ENCODE data around the gene DENR.
"Not testable (repeated sequence)": the region's sequence is repeated elsewhere in the genome, so short reads cannot be mapped to it uniquely, and the experiment has no call there.

DENR gene

DNA sequence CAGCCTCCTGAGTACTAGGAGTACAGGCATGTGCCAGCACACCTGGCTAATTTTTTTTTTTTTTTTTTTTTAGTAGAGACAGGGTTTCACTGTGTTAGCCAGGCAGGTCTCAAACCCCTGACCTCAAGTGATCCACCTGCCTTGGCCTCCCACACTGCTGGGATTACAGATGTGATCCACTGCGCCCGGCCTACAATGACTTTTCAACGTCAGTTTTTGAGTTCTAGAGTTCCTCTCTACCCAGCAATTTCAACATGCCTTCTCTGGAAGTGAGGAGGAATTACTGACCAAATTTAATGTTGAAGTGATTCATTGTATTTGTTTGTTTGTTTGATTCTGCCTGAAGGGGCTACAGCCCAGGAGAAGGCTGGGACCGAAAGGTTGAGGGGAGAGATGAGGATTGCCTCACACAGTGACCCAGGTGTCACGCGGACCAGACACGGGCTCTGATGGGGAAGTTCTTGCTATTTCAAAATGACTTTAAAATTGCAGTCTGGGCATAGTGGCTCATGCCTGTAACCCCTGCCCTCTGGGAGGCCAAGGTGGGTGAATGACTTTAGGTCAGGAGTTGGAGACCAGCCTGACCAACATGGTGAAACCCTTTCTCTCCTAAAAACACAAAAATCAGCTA, 8.6 kb upstream of the DENR start:
- DNase-seq: no peak

DNA sequence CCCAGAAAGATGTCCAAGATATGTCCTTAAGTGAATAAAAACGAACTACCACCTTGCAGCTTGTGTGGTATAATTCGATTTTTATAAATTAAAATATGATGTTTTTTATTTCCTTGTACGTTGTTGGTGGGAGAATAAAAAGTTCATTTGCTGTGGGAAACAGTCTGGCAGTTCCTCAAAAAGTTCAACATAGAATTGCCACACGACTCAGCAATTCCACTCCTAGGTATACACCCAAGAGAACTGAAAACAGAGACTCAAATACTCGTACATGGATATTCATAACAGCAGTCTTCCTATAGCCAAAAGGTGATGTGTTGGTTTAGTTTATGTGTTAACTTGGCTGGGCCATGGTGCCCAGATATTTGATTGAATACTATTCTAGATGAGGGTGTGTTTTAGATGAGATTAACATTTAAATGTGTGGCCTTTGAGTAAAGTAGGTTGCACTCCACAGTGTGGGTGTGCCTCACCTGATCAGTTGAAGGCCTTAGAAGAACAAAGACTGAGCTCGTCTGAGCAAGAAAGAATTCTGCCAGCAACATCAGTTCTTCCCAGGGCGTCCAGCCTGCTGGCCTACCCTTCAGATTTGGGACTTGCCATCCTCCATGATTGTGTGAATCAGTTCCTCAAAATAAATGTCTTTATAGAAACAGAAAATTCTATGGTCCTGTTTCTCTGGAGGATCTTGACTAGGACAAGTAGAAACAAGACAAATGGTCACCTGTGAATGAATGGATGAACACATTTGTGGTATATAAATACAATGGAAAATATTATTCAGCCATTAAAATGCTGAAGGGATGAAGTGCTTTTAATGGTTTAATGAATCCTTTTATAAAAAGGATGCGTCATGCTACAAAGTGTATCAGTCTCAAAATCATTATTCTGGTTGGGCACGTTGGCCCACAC, 5.1 kb upstream of the DENR start:
- no peak for DNase-seq

DNA sequence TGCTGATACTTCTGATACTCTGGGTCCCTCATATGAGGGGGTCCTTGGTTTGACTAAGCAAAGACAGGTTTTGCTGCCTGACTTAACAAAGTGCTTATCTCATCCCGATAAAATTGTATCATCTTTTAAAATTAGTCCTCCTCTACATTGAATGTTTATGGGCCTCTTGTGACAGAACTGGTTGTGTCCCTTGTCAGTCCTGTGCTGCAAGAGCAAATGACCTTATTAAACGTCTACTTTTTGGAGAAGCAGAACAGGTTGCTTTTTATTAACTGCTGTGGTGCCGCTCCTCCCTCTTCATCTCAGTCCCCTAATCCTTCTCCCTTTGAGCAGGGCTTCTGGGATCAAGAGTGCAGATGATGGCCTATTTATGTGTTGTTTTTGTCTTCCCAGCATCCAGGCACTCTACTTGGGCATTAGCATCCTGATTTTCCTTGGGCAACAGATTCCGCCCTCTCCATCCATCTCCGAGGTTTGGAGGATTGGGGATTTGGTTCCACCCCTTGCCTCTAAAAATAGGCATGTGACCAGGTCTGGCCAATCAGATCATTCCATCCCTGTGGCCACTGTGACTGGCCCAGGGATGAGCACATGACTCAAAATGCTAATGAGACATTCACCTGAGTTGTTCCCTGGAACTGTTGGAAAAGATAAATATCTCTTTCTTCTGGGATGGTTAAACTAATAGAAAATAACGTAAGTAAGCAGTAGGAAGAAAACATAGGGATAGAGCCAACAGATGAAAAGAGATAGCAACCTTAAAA, 2.9 kb upstream of the DENR start:
- peak; percentile 26 for DNase-seq

DNA sequence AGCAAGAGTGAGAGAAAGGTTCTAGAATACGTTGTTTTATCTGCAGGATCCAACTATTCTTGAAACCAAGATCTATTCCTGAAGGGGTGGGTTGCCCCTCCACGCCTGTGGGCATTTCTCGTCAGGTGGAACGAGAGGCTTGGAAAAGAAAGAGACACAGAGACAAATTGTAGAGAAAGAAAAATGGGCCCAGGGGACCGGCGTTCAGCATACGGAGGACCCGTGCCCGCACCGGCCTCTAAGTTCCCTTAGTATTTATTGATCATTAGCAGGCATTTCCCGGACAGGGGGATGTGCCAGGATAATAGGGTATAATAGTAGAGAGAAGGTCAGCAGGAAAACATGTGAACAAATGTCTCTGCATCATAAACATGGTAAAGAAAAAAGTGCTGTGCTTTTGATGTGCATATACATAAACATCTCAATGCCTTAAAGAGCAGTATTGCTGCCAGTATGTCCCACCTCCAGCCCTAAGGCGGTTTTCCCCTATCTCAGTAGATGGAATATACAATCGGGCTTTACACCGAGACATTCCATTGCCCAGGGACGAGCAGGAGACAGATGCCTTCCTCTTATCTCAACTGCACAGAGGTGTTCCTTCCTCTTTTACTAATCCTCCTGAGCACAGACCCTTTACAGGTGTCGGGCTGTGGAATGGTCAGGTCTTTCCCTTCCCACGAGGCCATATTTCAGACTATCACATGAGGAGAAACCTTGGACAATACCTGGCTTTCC, 1.7 kb upstream of the DENR start:
- not testable (repeated sequence) for DNase-seq

DNA sequence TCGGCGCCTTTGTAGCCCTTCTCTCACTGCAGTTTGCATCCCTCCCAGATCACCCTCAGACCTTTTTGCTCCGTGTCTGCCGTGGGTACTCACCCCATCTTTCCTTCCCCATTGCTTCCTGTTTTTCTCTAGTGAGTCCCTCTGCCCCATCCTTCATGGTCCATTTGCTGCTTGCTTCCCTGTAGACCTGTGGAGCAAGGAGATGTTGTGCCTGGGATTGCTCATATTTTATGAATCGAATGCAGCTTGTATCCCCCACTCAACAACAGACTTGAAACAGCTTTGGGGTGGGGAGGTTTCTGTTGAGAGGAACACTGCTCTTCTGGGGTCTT, 661 bp downstream of the DENR start:
- DNase-seq: no peak

DNA sequence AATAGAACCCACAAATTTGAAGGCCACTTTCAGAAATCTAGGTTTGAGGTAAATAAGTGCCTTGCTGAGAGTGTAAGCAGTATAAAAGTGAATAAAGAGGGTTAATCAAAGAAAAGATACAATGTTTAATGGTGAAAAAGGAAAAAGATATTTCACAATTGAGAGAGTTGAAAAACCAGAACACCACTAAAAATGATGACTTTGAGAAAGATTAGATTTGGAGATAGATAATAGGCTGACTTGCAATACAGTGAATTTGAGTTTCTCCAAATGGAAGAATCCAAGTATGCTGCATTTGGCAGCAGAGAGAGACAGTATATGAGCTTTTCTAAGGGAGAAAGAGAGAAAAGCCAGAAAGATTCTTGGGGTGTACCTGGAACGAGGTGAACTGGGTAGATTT, 2.2 kb downstream of the DENR start:
- no peak for DNase-seq

DNA sequence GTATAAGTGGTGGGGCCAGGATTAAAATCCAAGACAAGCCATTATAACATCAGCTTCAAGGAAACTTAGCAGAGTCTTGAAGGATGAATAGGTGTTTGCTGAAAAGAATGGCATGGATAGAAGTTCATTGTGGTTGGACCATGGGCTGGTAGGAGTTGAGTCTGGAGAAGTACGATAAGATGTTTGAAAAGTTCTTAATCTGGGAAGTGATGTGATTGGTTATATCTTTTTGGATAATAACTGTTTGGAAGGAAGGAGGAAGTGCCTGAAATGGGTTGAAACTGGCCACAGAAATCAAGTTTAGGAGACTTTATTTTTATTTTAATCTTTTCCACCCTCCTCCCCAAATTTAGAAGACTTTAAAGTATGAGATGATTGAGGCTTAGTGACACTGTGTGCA, 4.9 kb downstream of the DENR start:
- no peak for DNase-seq

DNA sequence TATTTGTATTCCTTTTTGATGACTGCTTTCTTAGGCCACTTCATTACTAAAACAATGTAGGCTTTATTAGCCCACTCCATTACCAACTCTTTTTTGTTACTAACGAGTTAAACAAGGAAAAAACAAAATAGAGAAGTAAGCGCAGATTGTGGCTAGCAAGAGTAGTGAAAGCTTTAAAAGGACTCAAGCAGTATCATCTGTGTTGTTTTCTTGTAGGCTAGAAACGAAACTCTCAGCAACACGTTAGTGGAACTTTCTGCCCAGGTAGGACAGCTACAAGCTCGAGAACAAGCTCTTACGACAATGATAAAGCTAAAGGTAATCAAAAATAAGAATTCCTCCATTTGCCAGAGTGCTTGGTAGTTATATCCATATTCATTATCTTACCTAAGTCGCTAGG, 32.9 kb downstream of the DENR start:
- DNase-seq: no peak

DNA sequence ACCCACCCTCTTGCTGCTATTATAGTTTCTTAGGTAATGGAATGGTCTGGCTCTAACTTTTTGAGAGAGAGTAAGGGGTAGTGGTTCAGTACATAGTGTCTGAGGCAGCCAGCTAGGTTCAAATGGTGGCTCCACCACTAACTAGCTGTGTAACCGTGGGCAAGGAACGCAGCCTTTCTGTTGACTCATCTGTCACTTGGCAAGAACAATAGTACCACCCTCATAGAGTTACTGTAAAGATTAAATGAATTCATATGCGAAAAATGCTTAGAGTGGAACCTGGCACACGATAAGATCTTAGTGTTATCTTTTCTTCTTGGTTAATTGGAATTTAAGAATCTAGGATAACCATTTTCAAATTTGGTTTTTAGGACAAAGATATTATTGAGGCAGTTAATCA, 35.8 kb downstream of the DENR start:
- DNase-seq: no peak

DNA sequence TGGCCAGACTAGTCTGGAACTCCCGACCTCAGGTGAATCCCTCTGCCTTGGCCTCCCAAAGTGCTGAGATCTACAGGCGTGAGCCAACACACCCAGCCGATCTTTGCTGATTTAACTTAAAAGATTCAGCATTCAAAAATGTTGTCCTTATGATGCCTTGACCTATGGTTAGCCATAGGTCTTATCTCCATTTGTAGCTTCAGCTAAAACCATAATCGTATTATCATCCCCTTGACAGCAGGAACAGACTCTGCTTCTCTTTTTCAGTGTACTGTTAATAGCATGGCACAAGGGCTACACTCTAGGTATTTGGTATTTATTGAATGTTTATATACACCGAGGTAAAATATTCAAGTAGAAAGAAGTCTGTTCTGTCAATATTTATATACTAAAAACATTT, 37.0 kb downstream of the DENR start:
- DNase-seq: no peak

DNA sequence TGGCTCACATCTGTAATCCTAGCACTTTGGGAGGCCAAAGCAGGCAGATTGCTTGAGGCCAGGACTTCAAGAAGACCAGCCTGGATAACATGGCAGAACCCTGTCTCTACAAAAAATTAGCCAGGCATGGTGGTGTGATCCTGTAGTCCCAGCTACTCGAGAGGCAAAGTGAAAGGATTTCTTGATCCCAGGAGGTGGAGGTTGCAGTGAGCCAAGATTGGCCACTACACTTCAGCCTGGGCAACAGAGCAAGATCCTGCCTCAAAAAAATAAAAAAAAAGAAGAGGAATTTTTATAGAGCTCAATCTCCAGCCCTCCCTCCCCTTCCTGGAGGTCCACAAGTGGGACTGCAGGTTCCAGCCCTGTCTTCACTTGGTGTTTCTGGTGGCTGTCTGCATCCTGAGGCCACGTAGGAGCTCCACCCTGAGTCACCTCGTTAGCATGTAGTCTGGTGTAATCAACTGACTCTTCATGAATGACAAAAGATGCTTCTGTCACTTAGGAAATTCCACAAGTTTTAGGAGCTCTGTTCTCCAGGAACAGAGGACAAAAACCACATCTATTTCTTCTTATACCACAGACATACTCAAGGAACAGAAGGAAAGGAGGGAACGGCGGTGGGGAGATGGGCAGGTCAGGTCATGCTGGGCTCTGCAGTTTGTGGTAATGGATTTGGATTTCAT, 37.9 kb downstream of the DENR start:
- no peak for DNase-seq

DNA sequence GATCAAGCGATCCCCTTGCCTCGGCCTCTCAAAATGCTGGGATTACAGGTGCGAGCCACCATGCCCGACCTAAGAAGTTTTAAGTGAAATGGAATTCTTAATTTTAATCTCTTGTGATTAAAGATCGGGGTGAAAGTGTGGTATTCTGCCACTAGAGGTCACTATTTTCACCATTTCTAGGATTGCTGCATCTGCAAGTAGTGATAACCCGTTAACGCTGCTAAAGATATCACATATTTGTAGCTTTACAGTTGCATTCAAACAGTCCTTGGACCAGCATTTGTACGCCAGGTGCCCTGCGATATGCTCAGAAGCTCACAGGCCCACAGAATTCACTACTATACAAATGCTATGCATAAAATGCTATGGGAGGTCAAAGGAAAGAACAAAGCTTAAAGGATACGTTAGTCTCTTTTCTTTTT, 41.1 kb downstream of the DENR start:
- DNase-seq: peak; percentile 8

DNA sequence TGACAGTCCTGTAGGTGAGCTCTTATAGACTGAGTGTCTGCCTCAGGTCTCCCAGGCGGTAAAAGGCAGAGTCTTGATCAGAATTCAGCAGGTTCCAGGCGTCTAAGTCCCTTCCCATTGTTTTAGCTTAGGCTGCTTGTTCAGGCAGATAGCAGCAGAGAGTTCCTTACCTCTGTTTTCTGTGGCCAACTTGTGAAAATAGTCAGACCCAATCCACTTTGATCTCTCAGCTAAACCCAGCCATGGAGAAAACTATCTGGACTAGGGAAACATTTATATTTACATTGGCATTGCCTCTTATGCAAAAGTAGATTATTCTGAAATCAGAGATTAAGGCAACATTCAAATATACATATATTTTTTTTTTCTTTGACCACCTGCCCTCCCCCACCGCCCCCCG, 43.2 kb downstream of the DENR start:
- DNase-seq: no peak

DNA sequence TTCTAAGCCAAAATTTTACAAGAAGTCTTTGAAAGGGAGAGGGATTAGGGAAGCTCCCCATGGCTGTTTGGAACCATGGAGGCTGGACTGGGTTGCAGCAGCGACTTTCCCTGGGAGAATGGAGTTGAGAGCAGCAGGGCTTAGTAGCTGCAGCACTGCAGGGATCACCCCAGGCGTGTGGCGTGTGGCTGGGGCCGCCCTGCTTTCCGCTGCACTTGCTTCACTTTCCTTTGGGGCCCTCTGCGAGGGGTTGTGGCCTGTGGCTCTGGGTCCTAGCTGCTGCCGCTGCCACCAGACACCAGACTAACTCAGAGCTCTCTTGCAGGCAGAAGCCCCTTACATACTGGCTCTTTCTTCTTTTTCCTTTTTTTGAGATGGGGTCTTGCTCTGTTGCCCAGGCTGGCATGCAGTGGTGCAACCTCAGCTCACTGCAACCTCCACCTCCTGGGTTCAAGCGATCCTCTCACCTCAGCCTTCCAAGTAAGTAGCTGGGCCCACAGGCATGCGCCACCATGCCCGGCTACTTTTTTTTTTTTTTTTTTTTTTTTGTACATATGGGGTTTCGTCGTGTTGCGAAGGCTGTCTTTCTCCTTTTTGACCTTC, 47.1 kb downstream of the DENR start:
- no peak for DNase-seq

DNA sequence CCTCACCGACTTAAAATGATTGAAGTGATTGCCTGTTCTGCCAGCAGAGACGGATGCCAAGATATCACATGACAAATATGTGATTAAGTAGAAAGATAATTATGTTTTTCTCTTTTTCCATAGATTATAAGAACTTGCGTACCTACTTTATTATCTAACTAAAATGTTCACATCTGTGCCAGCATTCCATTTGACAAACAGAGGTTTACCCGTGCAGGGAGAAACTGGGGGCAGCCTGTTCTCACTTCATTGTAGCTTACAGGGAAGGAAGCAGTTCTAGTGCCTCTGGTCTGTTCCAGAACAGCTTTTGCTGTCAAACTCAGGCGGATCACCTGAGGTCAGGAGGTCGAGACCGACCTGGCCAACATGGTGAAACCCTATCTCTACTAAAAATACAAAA, 51.3 kb downstream of the DENR start:
- DNase-seq: no peak

DNA sequence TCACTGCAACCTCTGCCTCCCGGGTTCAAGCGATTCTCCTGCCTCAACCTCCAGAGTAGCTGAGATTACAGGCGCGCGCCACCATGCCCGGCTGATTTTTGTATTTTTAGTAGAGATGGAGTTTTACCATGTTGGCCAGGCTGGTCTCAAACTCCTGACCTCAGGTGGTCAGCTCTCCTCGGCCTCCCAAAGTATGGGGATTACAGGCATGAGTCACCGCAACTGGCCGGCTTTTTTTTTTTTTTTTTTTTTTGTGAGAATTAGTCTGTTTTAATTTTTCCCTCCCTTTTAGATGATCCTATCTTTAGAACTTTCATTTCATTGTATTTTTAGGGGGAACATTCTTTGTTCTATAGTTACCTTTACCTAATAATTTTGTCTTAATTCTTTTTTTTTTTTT, 52.3 kb downstream of the DENR start:
- not testable (repeated sequence) for DNase-seq

DNA sequence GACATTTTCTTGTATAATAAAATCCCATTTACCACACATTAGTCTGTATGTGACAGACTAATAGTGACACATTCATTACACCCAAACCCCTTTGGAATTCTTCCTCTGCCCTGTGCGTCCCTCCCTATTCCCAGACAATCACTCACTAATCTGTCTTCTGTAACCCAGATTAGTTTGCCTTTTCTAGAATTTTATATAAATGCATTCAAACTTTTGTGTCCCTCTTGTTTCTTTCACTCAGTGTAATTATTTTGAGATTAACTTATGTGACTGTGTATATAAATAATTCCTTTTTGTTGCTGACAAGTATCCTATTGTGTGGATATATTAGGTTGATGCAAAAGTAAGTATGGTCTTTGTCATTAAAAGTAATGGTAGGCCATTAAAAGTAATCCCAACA, 55.0 kb downstream of the DENR start:
- no peak for DNase-seq

DNA sequence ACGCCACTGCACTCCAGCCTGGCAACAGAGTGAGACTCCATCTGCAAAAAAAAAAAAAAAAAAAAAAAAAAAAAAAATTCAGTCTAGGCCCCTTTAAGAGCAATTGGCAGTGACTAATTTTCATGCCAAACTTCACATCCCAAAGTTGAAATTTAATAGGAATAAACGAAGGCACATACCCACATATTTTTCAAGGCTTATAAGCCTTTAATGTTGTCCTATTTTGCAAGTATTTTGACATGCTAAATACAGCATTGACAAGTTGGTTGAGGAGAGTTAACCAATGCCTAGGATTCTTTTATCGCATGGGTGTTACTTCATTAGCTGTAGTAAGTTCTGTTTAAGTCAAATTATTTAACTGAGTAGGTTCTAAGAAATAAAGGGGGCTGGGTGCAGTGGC, 59.2 kb downstream of the DENR start:
- DNase-seq: no peak

DNA sequence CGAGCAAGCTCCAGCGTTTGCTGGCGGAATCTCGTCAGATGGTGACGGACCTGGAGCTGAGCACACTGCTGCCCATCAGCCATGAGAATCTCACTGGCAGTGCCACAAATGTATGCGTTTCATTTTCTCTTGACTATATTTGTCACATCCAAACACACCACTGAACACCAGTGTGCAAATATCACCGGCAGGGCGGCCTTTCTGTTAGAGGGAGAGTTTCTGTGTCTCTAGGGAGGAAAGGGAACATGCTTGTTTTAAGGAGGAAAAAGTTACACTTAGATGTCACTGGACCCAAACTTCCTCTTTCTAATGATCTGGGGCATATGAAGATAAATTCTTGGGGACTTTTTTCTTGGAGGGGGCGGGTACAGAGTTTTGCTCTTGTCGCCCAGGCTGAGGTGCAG, 60.7 kb downstream of the DENR start:
- no peak for DNase-seq

DNA sequence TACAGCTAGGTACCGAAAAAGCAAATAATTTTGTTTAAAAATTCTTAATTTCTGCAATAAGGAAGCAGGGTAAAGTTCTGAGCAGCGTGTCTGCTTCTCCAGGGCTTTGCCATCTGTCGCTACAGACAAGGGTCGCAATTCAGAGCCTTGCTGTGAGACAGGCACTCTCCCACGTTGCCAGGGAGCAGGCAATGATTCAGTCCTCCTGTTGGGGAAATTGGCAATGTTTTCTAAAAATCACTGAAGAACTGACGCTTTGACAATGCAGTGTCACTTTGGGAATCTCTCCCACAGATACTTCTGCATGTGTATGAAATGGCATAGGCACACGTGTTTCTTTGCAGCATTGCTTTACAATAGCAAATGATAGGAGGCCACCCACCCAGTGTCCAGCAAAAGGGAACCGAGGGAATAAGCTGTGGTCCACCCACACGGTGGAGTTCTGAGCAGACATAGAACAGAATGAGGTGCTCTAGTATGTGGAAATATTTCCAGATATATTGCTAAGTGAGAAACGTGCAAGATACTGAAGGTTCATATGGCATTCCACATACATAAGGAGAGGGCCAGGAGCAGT, 66.7 kb downstream of the DENR start:
- no peak for DNase-seq

DNA sequence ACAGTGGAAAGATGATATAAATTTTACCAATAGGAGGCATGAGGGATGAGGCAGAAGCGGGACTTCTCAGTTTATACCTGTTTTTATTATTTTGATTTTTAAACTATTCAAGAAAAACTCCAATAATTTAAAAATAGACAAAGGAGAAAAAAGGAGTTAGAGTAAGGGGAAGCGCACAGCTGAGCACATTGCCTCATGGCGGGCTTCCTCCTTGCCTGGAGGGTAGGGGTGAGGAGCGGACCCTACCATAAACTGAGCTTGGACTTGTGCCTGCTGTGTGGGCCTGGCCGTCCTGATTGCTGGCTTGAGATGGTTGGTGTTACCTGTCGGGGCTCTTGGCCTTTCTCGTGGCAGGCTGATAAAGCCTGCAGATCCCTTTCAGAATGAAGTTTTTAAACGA, 67.5 kb downstream of the DENR start:
- no peak for DNase-seq
